Heart right ventricle (tissue), 16 donors: Measurements from ENCODE around the gene DOCK1. TPM values are rescaled to one million over a fixed set of nuclear protein-coding genes. Genes with fewer than 3 reads are reported as not detected.
A peak's percentile ranks its signal among the peaks of the same experiment; 100 is the strongest.

Experiments
- ATAC-seq, 8 donors: fragments of 200-7000 bp; cut with Tn5 transposase; one replicate each; pipeline ENCODE4 v1.9.1; 2020; ENCODE audit warnings: mild to moderate bottlenecking in 8 of 8, moderate library complexity in 8 of 8, moderate number of reproducible peaks in 1 of 8
- DNase-seq, 2 donors: peaks; one replicate each; pipeline ENCODE4 v3.0.0-alpha.2; 2020
- H3K27ac ChIP-seq, 10 donors: fragments of 200-600 bp; sonication (generic) in 2 of 10; one replicate each; pipeline versions ENCODE4 v1.5.0 to v1.8.0; 2020 to 2022; ENCODE audit warnings: mild to moderate bottlenecking in 3 of 10
- H3K27me3 ChIP-seq, 7 donors: fragments of 200-600 bp; one replicate each; pipeline ENCODE4 v1.8.0; 2021 to 2022; ENCODE audit warnings: mild to moderate bottlenecking in 2 of 7
- H3K36me3 ChIP-seq, 9 donors: fragments of 200-600 bp; sonication (generic) in 1 of 9; one replicate each; pipeline versions ENCODE4 v1.5.0 to v1.8.0; 2020 to 2022; ENCODE audit warnings: mild to moderate bottlenecking in 2 of 9
- H3K4me1 ChIP-seq, 9 donors: fragments of 200-600 bp; sonication (generic) in 1 of 9; one replicate each; pipeline versions ENCODE4 v1.5.0 to v1.8.0; 2020 to 2022; ENCODE audit warnings: mild to moderate bottlenecking in 4 of 9
- H3K4me3 ChIP-seq, 10 donors: fragments of 200-600 bp; sonication (generic) in 2 of 10; one replicate each; pipeline versions ENCODE4 v1.5.0 to v1.8.0; 2020 to 2022; ENCODE audit warnings: mild to moderate bottlenecking in 7 of 10, moderate library complexity in 2 of 10
- H3K9me3 ChIP-seq, 11 donors: fragments of 200-600 bp in 10 of 11; sonication (generic) in 2 of 11; one replicate each; pipeline versions ENCODE4 v1.5.0 to v1.8.0; 2013 to 2022; ENCODE audit warnings: mild to moderate bottlenecking in 2 of 11, control low read depth in 1 of 11, moderate library complexity in 1 of 11
- CTCF ChIP-seq, 9 donors: fragments of 200-600 bp; sonication (generic) in 2 of 9; IDR thresholded peaks; one replicate each; pipeline versions ENCODE4 v1.5.0 to v1.8.0; 2021 to 2022; ENCODE audit warnings: antibody characterized with exemption in 9 of 9, mild to moderate bottlenecking in 5 of 9, moderate library complexity in 1 of 9
- WGBS, 2 donors: extraction: QIAGEN DNeasy Blood & Tissue Kit; methylation state at CpG; one replicate each; pipeline ENCODE4 v1.1.7; 2013; ENCODE audit warnings: inconsistent platforms in 1 of 2; 5-methylcytosine and 5-hydroxymethylcytosine counted together
- intact Hi-C, 10 donors: fragments of 100-400 bp; cut with DNase I; formaldehyde crosslinking; loops; one replicate each; pipeline versions ENCODE4 v1.11.1 to v1.14.2; 2022
- polyA plus RNA-seq, 2 donors: library from polyadenylated mRNA; stranded (reverse); fragments of 200-250 nt; gene quantifications; one replicate each; pipeline ENCODE4 v1.2.3, GENCODE V29; 2013
- total RNA-seq, 10 donors: library from RNA; stranded (reverse); fragmentation: NEBNext Ultra II Directional in 3 of 10; extraction: Animal tissue kit (Norgen Biotek cat#: 25700) in 3 of 10; gene quantifications; one replicate each; pipeline versions ENCODE4 v1.2.1 to v1.2.4, GENCODE V29; 2021 to 2023
- donor health status: Arrhythmogenic right ventricular cardiomyopathy.
- donor health status: ischemic (EF 13 %, LVEDD 7.1; RV severe dilation, severe dysfunction).
- donor health status: healthy with polysubstance abuse.
- donor health status: DM: no; HTN: yes; CAD: no.
- donor health status: DM: no; HTN: no; CAD: no.
- donor health status: ischemic (EF 25% LVEDD 6.9; RV normal size, moderate dysfunction).
- donor health status: ischemic (EF 25% LVEDD 5.7; RV mildly dilated, moderate dysfunction).
- donor health status: healthy.
- donor health status: DM: yes; HTN: yes; CAD: no.
- donor health status: Ischemic cardiomyopathy.
- donor health status: ischemic (EF 35%, LVEDD 5.7; RV mildly dilated, moderate dysfunction).
- donor health status: nonischemic (EF 11% LVEDD 7.7; RV severe dilation, severe dysfunction).
- donor health status: DM: yes; HTN: yes; CAD: no.
- donor health status: PGD.
- donor health status: ischemic (EF 29% LVEDD 5.4; RV normal size, mild dysfunction).
- donor health status: nonischemic (EF 23%, LVEDD 6.1; RV moderate dilation, normal function).

The DOCK1 gene
- total and polyA plus RNA-seq, 12 donors = 7.8 to 26.7 (median 19.8) TPM

- 81 to 90% methylated on average over 6 of the region's 6 CpGs for WGBS, 2 donors
- intact Hi-C loops = no loop called here
These were observed 426.5 kb downstream of the DOCK1 start for GRCh38 chr10:127331696-127332095.

GRCh38 chr10:127332631-127333030 lies 427.4 kb downstream of the DOCK1 start:
- ATAC-seq (no peak), DNase-seq (no peak)
- H3K4me3 ChIP-seq = no peak overlapping the region
- H3K4me1 ChIP-seq = peaks cover 0 to 6% (median 4%) of the 10 kb centered on the region in 9 donors
- H3K9me3 ChIP-seq = no peaks in the 10 kb centered on the region
- peaks cover 0 to 9% (median 0%) of the 10 kb centered on the region in 9 donors for H3K36me3 ChIP-seq
- TF ChIP-seq CTCF (IDR thresholded peaks at IDR 0.05) = no peak
- H3K27me3 ChIP-seq = no peaks in the 10 kb centered on the region
- intact Hi-C loops = no loop called here
- H3K27ac ChIP-seq = no peak overlapping the region
- WGBS, 2 donors = 87 to 94% methylated on average over 4 of the region's 4 CpGs

More at GRCh38 chr10:127331696-127332095, 426.5 kb downstream of the DOCK1 start:
- H3K27ac ChIP-seq = no peak overlapping the region
- TF ChIP-seq CTCF (IDR thresholded peaks at IDR 0.05) = no peak
- no peaks in the 10 kb centered on the region for H3K9me3 ChIP-seq
- DNase-seq (no peak), ATAC-seq (no peak)
- H3K27me3 ChIP-seq = no peaks in the 10 kb centered on the region
- no peaks in the 10 kb centered on the region for H3K4me1 ChIP-seq
- no peak overlapping the region for H3K4me3 ChIP-seq
- H3K36me3 ChIP-seq = peaks cover 0 to 9% (median 0%) of the 10 kb centered on the region in 9 donors

- Histone ChIP-seq H3K27me3 (no peaks in the 10 kb centered on the region), H3K9me3 (no peaks in the 10 kb centered on the region), H3K4me3 (no peak overlapping the region), H3K4me1 (peaks cover 0 to 18% (median 11%) of the 10 kb centered on the region in 9 donors), H3K27ac (peak overlapping the region in 1 of 10 donors; percentile 34), H3K36me3 (peaks cover 0 to 14% (median 0%) of the 10 kb centered on the region in 9 donors)
- intact Hi-C loops = no loop called here
- ATAC-seq = peak in 6 of 8 donors; percentile 15 to 66 (median 48)
- no peak for DNase-seq
- no peak for TF ChIP-seq CTCF (IDR thresholded peaks at IDR 0.05)
- 69 to 70% methylated on average over 11 of the region's 11 CpGs for WGBS, 2 donors
These were observed 432.6 kb downstream of the DOCK1 start for GRCh38 chr10:127337801-127338200.

GRCh38 chr10:127338399-127339110 lies 433.3 kb downstream of the DOCK1 start:
- no peak for DNase-seq
- WGBS, 2 donors = 84% methylated on average over 10 of the region's 10 CpGs

More at GRCh38 chr10:127338399-127339110, 433.3 kb downstream of the DOCK1 start:
- Histone ChIP-seq H3K9me3 (no peaks in the 10 kb centered on the region), H3K27me3 (no peaks in the 10 kb centered on the region), H3K27ac (peak overlapping the region in 1 of 10 donors; percentile 34), H3K4me3 (no peak overlapping the region), H3K36me3 (peaks cover 0 to 17% (median 0%) of the 10 kb centered on the region in 9 donors), H3K4me1 (peaks cover 0 to 18% (median 11%) of the 10 kb centered on the region in 9 donors)
- intact Hi-C loops = no loop called here
- TF ChIP-seq CTCF (IDR thresholded peaks at IDR 0.05) = no peak
- ATAC-seq = peak in 5 of 8 donors; percentile 40 to 65 (median 49)
